ENCODE results near the gene MLLT10.

Gene MLLT10

GRCh38 chr10:21500578-21500910 is 33.5 kb upstream of the MLLT10 start:
- Histone ChIP-seq H3F3A (ENCODE audit: insufficient read depth, low read length) (peaks cover 3% of the 10 kb centered on the region; the same call in 1 of the 2 replicates), H3K9me2 (ENCODE audit: low read depth, low read length) (no peaks in the 10 kb centered on the region), H3K36me3 (ENCODE audit: insufficient read depth, low read length) (no peaks in the 10 kb centered on the region), H3K4me2 (ENCODE audit: low read length) (no peak overlapping the region), H3K79me2 (ENCODE audit: insufficient read depth, low read length) (no peaks in the 10 kb centered on the region), H3K4me1 (ENCODE audit: insufficient read depth, low read length, severe bottlenecking) (peaks cover 8% of the 10 kb centered on the region), H3K27ac (ENCODE audit: low read depth, low read length, poor library complexity, severe bottlenecking) (no peak overlapping the region), H3K4me3 (ENCODE audit: low read depth, low read length, poor library complexity, severe bottlenecking) (no peak overlapping the region), H3K9me3 (ENCODE audit: low read length) (no peaks in the 10 kb centered on the region), H3K27me3 (ENCODE audit: insufficient read depth, low read length) (no peaks in the 10 kb centered on the region; the same call in 1 of the 2 replicates), H3K9ac (ENCODE audit: low read length) (no peak overlapping the region), H2AFZ (ENCODE audit: low read length) (no peak overlapping the region), H4K20me1 (ENCODE audit: insufficient read depth, low read length) (no peaks in the 10 kb centered on the region)
- TF ChIP-seq EZH2 (IDR thresholded peaks at IDR 0.05; ENCODE audit: borderline replicate concordance, low read length) (no peak), CTCF (IDR thresholded peaks at IDR 0.05; ENCODE audit: low read length) (no peak)

GRCh38 chr10:21501091-21501490 is 32.9 kb upstream of the MLLT10 start:
- Histone ChIP-seq H3K4me1 (ENCODE audit: insufficient read depth, low read length, severe bottlenecking) (peaks cover 8% of the 10 kb centered on the region), H3K9ac (ENCODE audit: low read length) (no peak overlapping the region), H3K9me3 (ENCODE audit: low read length) (no peaks in the 10 kb centered on the region), H3K9me2 (ENCODE audit: low read depth, low read length) (no peaks in the 10 kb centered on the region), H3K4me3 (ENCODE audit: low read depth, low read length, poor library complexity, severe bottlenecking) (no peak overlapping the region), H3K79me2 (ENCODE audit: insufficient read depth, low read length) (no peaks in the 10 kb centered on the region), H3K36me3 (ENCODE audit: insufficient read depth, low read length) (no peaks in the 10 kb centered on the region), H2AFZ (ENCODE audit: low read length) (no peak overlapping the region), H3K27ac (ENCODE audit: low read depth, low read length, poor library complexity, severe bottlenecking) (no peak overlapping the region), H3F3A (ENCODE audit: insufficient read depth, low read length) (peaks cover 3% of the 10 kb centered on the region; the same call in 1 of the 2 replicates), H3K4me2 (ENCODE audit: low read length) (no peak overlapping the region), H4K20me1 (ENCODE audit: insufficient read depth, low read length) (no peaks in the 10 kb centered on the region), H3K27me3 (ENCODE audit: insufficient read depth, low read length) (no peaks in the 10 kb centered on the region; the same call in 1 of the 2 replicates)
- TF ChIP-seq EZH2 (IDR thresholded peaks at IDR 0.05; ENCODE audit: borderline replicate concordance, low read length) (no peak), CTCF (IDR thresholded peaks at IDR 0.05; ENCODE audit: low read length) (no peak)

GRCh38 chr10:21501731-21502347 is 32.2 kb upstream of the MLLT10 start:
- H3K36me3 ChIP-seq (ENCODE audit: insufficient read depth, low read length) = no peaks in the 10 kb centered on the region
- H4K20me1 ChIP-seq (ENCODE audit: insufficient read depth, low read length) = no peaks in the 10 kb centered on the region
- no peaks in the 10 kb centered on the region for H3K9me2 ChIP-seq (ENCODE audit: low read depth, low read length)
- no peaks in the 10 kb centered on the region for H3K9me3 ChIP-seq (ENCODE audit: low read length)
- H3K79me2 ChIP-seq (ENCODE audit: insufficient read depth, low read length) = no peaks in the 10 kb centered on the region
- H3K4me3 ChIP-seq (ENCODE audit: low read depth, low read length, poor library complexity, severe bottlenecking) = no peak overlapping the region
- no peak overlapping the region for H3K4me2 ChIP-seq (ENCODE audit: low read length)
- no peak overlapping the region for H3K27ac ChIP-seq (ENCODE audit: low read depth, low read length, poor library complexity, severe bottlenecking)
- no peak overlapping the region for H2AFZ ChIP-seq (ENCODE audit: low read length)
- H3K9ac ChIP-seq (ENCODE audit: low read length) = no peak overlapping the region
- peaks cover 4% of the 10 kb centered on the region; the same call in 1 of the 2 replicates for H3K27me3 ChIP-seq (ENCODE audit: insufficient read depth, low read length)
- TF ChIP-seq EZH2 (IDR thresholded peaks at IDR 0.05; ENCODE audit: borderline replicate concordance, low read length) (no peak), CTCF (IDR thresholded peaks at IDR 0.05; ENCODE audit: low read length) (no peak)
- H3K4me1 ChIP-seq (ENCODE audit: insufficient read depth, low read length, severe bottlenecking) = peaks cover 5% of the 10 kb centered on the region
- H3F3A ChIP-seq (ENCODE audit: insufficient read depth, low read length) = peaks cover 3% of the 10 kb centered on the region; the same call in 1 of the 2 replicates
